Esophagus (tissue), 2 donors: ENCODE measurements around the gene JPH4. TPM values are rescaled to one million over a fixed set of nuclear protein-coding genes. Genes with fewer than 3 reads are reported as not detected.

Experiments
- H3K27ac ChIP-seq, 2 donors: one replicate each; pipeline ENCODE4 v1.5.1; 2013; ENCODE audit warnings: low read depth in 2 of 2, mild to moderate bottlenecking in 2 of 2, inconsistent platforms in 1 of 2, low read length in 1 of 2, moderate library complexity in 1 of 2
- H3K27me3 ChIP-seq, 2 donors: one replicate each; pipeline ENCODE4 v1.6.1; 2013; ENCODE audit warnings: low read length in 2 of 2, control low read depth in 1 of 2, mild to moderate bottlenecking in 1 of 2; ENCODE audit not compliant: insufficient read depth in 2 of 2, control insufficient read depth in 1 of 2
- H3K36me3 ChIP-seq, 2 donors: one replicate each; pipeline ENCODE4 v1.6.1; 2013; ENCODE audit warnings: low read length in 1 of 2; ENCODE audit not compliant: control insufficient read depth in 2 of 2, insufficient read depth in 2 of 2
- H3K4me1 ChIP-seq, 2 donors: one replicate each; pipeline ENCODE4 v1.6.1; 2013; ENCODE audit warnings: low read length in 1 of 2; ENCODE audit not compliant: control insufficient read depth in 2 of 2, insufficient read depth in 2 of 2
- H3K4me3 ChIP-seq, 2 donors: one replicate each; pipeline ENCODE4 v1.5.1; 2013; ENCODE audit warnings: low read length in 2 of 2, mild to moderate bottlenecking in 2 of 2, low read depth in 1 of 2, moderate library complexity in 1 of 2
- H3K9me3 ChIP-seq, 2 donors: one replicate each; pipeline ENCODE4 v1.6.1; 2013; ENCODE audit warnings: mild to moderate bottlenecking in 2 of 2, low read depth in 1 of 2, low read length in 1 of 2, moderate library complexity in 1 of 2; ENCODE audit not compliant: control insufficient read depth in 2 of 2, insufficient read depth in 1 of 2
- WGBS, 2 donors: extraction: QIAGEN DNeasy Blood & Tissue Kit; methylation state at CpG; one replicate each; pipeline ENCODE4 v1.1.7; 2013; 5-methylcytosine and 5-hydroxymethylcytosine counted together
- polyA plus RNA-seq, 2 donors: library from polyadenylated mRNA; stranded (reverse); fragments of 200-250 nt; gene quantifications; one replicate each; pipeline ENCODE4 v1.2.3, GENCODE V29; 2013
- donor health status: healthy with polysubstance abuse.
- donor health status: Bipolar disorder and iron deficiency.

Gene JPH4
- under 1 TPM; 0.04 to 0.15 TPM for polyA plus RNA-seq

DNA sequence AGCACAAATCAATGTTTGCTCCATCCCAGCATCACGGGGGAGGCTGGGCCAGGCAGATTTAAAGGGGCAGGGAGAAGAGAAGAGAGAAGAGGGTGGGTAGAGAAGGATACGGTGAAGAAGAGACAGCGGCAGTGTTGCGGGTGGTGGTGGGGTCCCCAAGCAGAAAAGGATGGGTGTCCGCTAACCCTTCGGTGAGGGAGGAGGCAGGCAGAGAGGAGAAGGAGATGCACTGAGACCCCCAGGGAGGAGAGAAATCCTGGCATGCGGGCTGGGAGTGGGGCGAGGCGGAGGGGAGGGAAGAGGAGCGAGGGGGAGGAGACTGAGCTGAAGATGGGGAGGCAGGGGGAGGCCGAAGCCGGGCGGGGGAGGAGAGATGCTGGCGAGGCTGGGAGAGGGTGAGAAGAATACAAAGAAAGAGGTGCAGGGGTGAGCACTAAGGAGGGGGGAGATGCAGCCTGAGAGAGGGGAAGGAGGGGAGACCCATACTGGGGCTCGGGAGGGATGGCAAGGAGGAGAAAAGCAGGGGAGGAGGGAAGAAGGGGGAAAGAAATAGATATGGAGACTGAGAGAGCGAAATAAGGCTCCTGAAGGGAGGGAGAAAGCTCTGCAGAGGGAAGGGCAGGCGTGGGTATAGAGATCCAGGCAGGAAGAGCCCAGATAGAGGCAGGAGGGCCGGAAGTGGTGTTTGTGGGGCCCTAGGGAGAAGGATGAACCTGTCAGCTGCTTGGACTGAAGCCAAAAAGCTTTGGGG is at the start of gene JPH4:
TSS of gene JPH4 (minus strand) at position 231 of the 751 bp plus-strand sequence. CDS start 1,337 bp downstream, outside the sequence.
- Histone ChIP-seq H3K4me3 (no peak within 1 kb of the TSS), H3K4me1 (peaks cover 2 to 11% of the 10 kb centered on the region in 2 donors), H3K27ac (no peak within 1 kb of the TSS), H3K9me3 (no peaks in the 10 kb centered on the region), H3K27me3 (peaks cover 0 to 24% of the 10 kb centered on the region in 2 donors), H3K36me3 (no peaks in the 10 kb centered on the region)
- 22 to 23% methylated on average over 18 of the region's 18 CpGs for WGBS, 2 donors

GRCh38 chr14:23627961-23628360 is 49.4 kb upstream of the JPH4 start:
- Histone ChIP-seq H3K4me1 (no peaks in the 10 kb centered on the region), H3K27me3 (no peaks in the 10 kb centered on the region), H3K4me3 (no peak overlapping the region), H3K9me3 (peaks cover 0 to 2% of the 10 kb centered on the region in 2 donors), H3K27ac (no peak overlapping the region), H3K36me3 (no peaks in the 10 kb centered on the region)
- 80 to 86% methylated on average over 6 of the region's 6 CpGs for WGBS, 2 donors

- Histone ChIP-seq H3K36me3 (no peaks in the 10 kb centered on the region), H3K4me1 (no peaks in the 10 kb centered on the region), H3K4me3 (no peak overlapping the region), H3K27me3 (no peaks in the 10 kb centered on the region), H3K27ac (no peak overlapping the region), H3K9me3 (peaks cover 0 to 2% of the 10 kb centered on the region in 2 donors)
Observed at GRCh38 chr14:23626946-23627345, 48.4 kb upstream of the JPH4 start.

- WGBS, 2 donors = 88 to 91% methylated on average over 3 of the region's 3 CpGs
- Histone ChIP-seq H3K36me3 (no peaks in the 10 kb centered on the region), H3K4me1 (no peaks in the 10 kb centered on the region), H3K4me3 (no peak overlapping the region), H3K9me3 (peaks cover 0 to 2% of the 10 kb centered on the region in 2 donors), H3K27me3 (peaks cover 0 to 3% of the 10 kb centered on the region in 2 donors), H3K27ac (no peak overlapping the region)
Observed at GRCh38 chr14:23624830-23625404, 46.3 kb upstream of the JPH4 start.

- H3K9me3 ChIP-seq = peaks cover 0 to 2% of the 10 kb centered on the region in 2 donors
- no peaks in the 10 kb centered on the region for H3K36me3 ChIP-seq
- peaks cover 0 to 3% of the 10 kb centered on the region in 2 donors for H3K27me3 ChIP-seq
- no peak overlapping the region for H3K4me3 ChIP-seq
- H3K27ac ChIP-seq = no peak overlapping the region
- no peaks in the 10 kb centered on the region for H3K4me1 ChIP-seq
Observed at GRCh38 chr14:23623962-23624361, 45.4 kb upstream of the JPH4 start.

- Histone ChIP-seq H3K27me3 (peaks cover 0 to 3% of the 10 kb centered on the region in 2 donors), H3K4me1 (no peaks in the 10 kb centered on the region), H3K4me3 (no peak overlapping the region), H3K36me3 (no peaks in the 10 kb centered on the region), H3K9me3 (peaks cover 0 to 2% of the 10 kb centered on the region in 2 donors), H3K27ac (no peak overlapping the region)
- WGBS, 2 donors = 83 to 86% methylated on average over 4 of the region's 4 CpGs
Observed at GRCh38 chr14:23622990-23623389, 44.4 kb upstream of the JPH4 start.

- WGBS, 2 donors = 76 to 80% methylated on average over 4 of the region's 4 CpGs
Observed at GRCh38 chr14:23621932-23622730, 43.5 kb upstream of the JPH4 start.

GRCh38 chr14:23621204-23621931 is 42.8 kb upstream of the JPH4 start:
- H3K27ac ChIP-seq = no peak overlapping the region

More at GRCh38 chr14:23621932-23622730, 43.5 kb upstream of the JPH4 start:
- Histone ChIP-seq H3K4me1 (no peaks in the 10 kb centered on the region), H3K9me3 (peaks cover 0 to 2% of the 10 kb centered on the region in 2 donors), H3K27ac (no peak overlapping the region), H3K27me3 (peaks cover 0 to 3% of the 10 kb centered on the region in 2 donors), H3K36me3 (no peaks in the 10 kb centered on the region), H3K4me3 (no peak overlapping the region)

DNA sequence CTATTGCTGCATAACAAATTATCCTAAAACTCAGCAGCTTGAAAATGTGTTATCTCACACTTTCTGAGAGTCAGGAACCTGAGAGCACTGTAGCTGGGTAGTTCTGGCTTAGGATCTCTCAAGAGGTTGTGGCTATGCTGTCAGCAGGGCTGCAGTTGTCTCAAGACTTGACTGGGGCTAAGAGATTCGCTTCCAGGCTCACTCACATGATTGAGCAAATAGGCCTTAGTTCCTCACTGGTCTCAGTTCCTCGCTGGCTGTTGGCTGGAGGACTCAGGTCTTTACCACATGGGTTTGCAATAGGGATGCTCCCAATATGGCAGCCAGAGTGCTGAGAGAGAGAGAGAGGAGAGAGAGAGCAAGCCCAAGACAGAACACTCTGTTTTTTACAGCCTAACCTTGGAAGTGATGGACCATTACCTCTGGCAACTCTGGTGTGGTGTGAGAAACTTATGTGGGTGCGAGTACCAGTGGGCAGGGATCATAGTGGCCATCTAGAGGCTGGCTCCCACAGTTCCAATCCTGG is 41.6 kb upstream of the JPH4 start:
- WGBS, 2 donors = 70 to 77% methylated on average over 3 of the region's 3 CpGs
- Histone ChIP-seq H3K27me3 (peaks cover 0 to 3% of the 10 kb centered on the region in 2 donors), H3K27ac (no peak overlapping the region), H3K36me3 (no peaks in the 10 kb centered on the region), H3K9me3 (peaks cover 0 to 2% of the 10 kb centered on the region in 2 donors), H3K4me1 (no peaks in the 10 kb centered on the region), H3K4me3 (no peak overlapping the region)

More at GRCh38 chr14:23621204-23621931, 42.8 kb upstream of the JPH4 start:
- H3K36me3 ChIP-seq = no peaks in the 10 kb centered on the region
- peaks cover 0 to 3% of the 10 kb centered on the region in 2 donors for H3K27me3 ChIP-seq
- H3K9me3 ChIP-seq = peaks cover 0 to 2% of the 10 kb centered on the region in 2 donors
- no peaks in the 10 kb centered on the region for H3K4me1 ChIP-seq
- WGBS, 2 donors = 53 to 62% methylated on average over 6 of the region's 6 CpGs
- H3K4me3 ChIP-seq = no peak overlapping the region
